KMS-11 (cell line): ENCODE results near the gene KDM2A.

ENCODE experiments used
- H2AFZ ChIP-seq: fragments of 200-600 bp; sonication (generic); 2 replicates; pipeline ENCODE4 v1.6.1; 2016; ENCODE audit warnings: antibody characterized with exemption, mixed run types, low read depth
- H3K27ac ChIP-seq: fragments of 200-600 bp; sonication (generic); 2 replicates; pipeline ENCODE4 v1.6.1; 2016; ENCODE audit warnings: mild to moderate bottlenecking, mixed run types
- H3K27me3 ChIP-seq: fragments of 200-600 bp; sonication (generic); 2 replicates; pipeline ENCODE4 v1.6.1; 2017; ENCODE audit warnings: mild to moderate bottlenecking, low read depth, mixed run types, moderate library complexity; ENCODE audit not compliant: insufficient read depth
- H3K36me3 ChIP-seq: fragments of 200-600 bp; sonication (generic); 2 replicates; pipeline ENCODE4 v1.6.1; 2017; ENCODE audit warnings: mild to moderate bottlenecking, mixed run types; ENCODE audit not compliant: insufficient read depth
- H3K4me1 ChIP-seq: fragments of 200-600 bp; sonication (generic); 2 replicates; pipeline ENCODE4 v1.6.1; 2016; ENCODE audit warnings: mild to moderate bottlenecking, low read depth, mixed run types; ENCODE audit not compliant: poor library complexity, severe bottlenecking
- H3K4me2 ChIP-seq: fragments of 200-600 bp; sonication (generic); 2 replicates; pipeline ENCODE4 v1.7.0; 2016; ENCODE audit warnings: mild to moderate bottlenecking, mixed run types
- H3K4me3 ChIP-seq: fragments of 200-600 bp; sonication (generic); IDR thresholded peaks from 2 replicates; pipeline ENCODE4 v1.6.1; 2017; ENCODE audit warnings: low read depth, low read length, mixed read lengths; ENCODE audit not compliant: insufficient read depth
- H3K79me2 ChIP-seq: fragments of 200-600 bp; sonication (generic); 2 replicates; pipeline ENCODE4 v1.6.1; 2016; ENCODE audit warnings: low read depth, mixed run types; ENCODE audit not compliant: insufficient read depth
- H3K9ac ChIP-seq: fragments of 200-600 bp; sonication (generic); 2 replicates; pipeline ENCODE4 v1.6.1; 2016; ENCODE audit warnings: mild to moderate bottlenecking, mixed run types
- H4K20me1 ChIP-seq: fragments of 200-600 bp; sonication (generic); 2 replicates; pipeline ENCODE4 v1.6.1; 2016; ENCODE audit warnings: mild to moderate bottlenecking, mixed run types; ENCODE audit not compliant: insufficient read depth
- TF ChIP-seq, protein P1 (sequence below): fragments of 200-600 bp; sonication (generic); conservative IDR thresholded peaks from 2 replicates; pipeline ENCODE4 v1.6.1; 2017; ENCODE audit warnings: low read depth, mild to moderate bottlenecking, antibody characterized with exemption, low read length, moderate library complexity, mixed read lengths

The KDM2A gene

DNA sequence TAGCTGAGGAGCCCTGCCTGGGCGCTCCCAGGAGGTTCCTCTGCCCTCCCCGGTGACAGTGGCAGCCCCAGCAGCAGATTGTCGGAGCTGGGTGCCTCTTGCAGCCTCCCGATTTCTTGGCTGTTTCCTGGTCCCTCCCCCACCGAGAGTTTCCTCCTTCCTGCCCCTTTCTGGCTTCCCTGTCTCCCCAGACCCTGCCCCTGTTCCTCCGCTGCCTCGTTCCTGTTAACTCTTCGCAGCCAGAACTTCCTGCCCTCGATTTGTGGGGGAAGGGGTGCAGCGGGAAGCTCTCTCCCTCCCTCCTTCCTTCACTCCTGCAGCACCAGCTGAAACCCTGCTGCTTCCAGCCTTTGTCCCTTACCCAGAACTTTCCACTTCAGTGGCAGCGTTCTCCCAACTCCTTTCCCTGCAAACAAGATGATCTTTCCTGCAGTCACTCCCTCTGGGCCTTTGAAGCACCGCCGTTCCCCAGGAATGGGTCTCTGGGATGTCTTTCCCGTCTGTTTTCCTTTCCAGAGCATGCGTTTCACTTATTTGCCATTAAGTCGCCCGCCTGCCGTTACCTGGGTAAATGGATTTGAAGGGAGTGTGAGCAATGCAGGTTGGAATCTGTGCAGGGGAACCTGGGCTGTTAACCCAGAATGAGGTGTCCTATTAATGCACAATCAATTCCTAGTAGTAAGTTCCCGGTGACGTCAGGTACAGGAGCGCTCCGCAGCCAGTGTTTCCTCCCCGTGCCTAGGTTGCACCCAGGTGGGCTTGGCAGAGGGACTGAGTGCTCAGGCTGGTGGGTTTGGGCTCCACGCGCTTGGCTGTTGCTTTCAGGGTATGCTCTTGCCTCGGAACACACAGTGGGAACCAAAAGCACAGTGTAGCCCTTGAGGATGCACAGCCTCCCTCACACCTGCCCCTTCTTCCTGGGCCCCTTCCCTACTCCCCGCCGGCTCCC lies 151.5 kb downstream of the KDM2A start:
- Histone ChIP-seq H3K27ac (no peak overlapping the region), H3K27me3 (no peaks in the 10 kb centered on the region), H3K9ac (no peak overlapping the region), H3K36me3 (0 out of 2 replicates have a peak, but pooled peaks cover 4% of the 10 kb centered on the region), H3K4me1 (peaks cover 19% of the 10 kb centered on the region), H3K4me2 (no peak overlapping the region), H4K20me1 (no peaks in the 10 kb centered on the region), H3K79me2 (peaks cover 88% of the 10 kb centered on the region), H3K4me3 (no peak overlapping the region), H2AFZ (no peak overlapping the region)
- TF ChIP-seq, protein P1, sequence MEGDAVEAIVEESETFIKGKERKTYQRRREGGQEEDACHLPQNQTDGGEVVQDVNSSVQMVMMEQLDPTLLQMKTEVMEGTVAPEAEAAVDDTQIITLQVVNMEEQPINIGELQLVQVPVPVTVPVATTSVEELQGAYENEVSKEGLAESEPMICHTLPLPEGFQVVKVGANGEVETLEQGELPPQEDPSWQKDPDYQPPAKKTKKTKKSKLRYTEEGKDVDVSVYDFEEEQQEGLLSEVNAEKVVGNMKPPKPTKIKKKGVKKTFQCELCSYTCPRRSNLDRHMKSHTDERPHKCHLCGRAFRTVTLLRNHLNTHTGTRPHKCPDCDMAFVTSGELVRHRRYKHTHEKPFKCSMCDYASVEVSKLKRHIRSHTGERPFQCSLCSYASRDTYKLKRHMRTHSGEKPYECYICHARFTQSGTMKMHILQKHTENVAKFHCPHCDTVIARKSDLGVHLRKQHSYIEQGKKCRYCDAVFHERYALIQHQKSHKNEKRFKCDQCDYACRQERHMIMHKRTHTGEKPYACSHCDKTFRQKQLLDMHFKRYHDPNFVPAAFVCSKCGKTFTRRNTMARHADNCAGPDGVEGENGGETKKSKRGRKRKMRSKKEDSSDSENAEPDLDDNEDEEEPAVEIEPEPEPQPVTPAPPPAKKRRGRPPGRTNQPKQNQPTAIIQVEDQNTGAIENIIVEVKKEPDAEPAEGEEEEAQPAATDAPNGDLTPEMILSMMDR = no peak

DNA sequence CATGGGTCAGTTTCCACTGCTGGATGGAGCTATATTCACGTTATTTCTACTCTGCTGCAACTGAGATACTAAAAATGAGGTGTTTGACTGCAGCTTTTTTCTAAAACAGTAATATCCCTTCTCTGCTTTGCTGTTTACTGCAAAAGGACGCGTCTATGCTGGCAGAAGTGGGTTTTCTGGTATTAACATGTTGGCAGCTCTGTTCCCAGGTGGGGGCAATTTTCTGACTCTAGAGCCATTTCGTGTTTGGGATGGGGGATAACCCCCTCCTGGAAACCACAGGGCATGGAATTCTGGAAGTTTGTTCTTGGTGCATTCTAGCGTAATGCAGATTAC lies 152.1 kb downstream of the KDM2A start:
- no peak overlapping the region for H3K4me2 ChIP-seq

DNA sequence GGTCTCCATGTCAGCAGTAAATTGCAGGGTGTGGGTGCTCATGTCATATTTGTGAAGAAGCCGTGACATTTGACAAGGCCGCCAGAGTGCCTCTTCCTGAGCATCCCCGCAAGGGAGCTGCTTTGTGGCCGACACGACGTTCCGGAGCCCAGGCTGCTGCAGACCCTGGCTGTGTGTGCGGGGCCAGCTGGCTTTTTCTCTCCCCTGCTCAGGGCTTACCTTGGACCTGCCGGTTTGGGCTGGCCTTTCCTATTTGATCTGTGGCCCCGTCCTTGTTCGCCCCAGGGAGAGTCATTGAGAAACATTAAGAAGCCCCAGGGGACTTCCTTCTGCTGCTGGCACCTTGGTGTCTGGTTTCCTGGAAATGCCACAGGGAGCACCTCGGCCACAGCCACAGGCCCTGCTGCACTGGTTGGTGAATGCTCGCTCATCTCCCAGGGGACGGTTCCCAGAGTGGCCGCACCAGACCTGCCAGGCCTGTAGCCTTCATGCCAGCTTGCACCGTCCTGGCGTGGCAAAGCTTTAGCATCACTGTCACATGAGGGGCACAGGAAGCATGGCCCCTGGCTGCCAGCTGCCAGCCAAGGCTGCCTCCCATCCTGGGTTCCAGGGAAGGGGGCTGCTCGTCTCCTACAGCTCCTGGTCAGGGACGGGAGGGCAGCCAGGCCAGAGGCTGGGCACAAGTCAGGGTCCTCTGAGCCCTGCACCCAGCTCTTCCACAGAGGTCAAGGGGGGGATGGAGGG lies 152.7 kb downstream of the KDM2A start:
- Histone ChIP-seq H3K4me2 (no peak overlapping the region), H2AFZ (no peak overlapping the region), H3K27ac (no peak overlapping the region), H3K9ac (no peak overlapping the region), H4K20me1 (no peaks in the 10 kb centered on the region), H3K4me1 (peaks cover 30% of the 10 kb centered on the region), H3K4me3 (no peak overlapping the region), H3K79me2 (peaks cover 96% of the 10 kb centered on the region), H3K27me3 (no peaks in the 10 kb centered on the region), H3K36me3 (0 out of 2 replicates have a peak, but pooled peaks cover 4% of the 10 kb centered on the region)
- TF ChIP-seq, protein P1 = no peak

More for the DNA sequence above, 152.1 kb downstream of the KDM2A start:
- no peak overlapping the region for H3K4me3 ChIP-seq
- H3K9ac ChIP-seq = no peak overlapping the region
- H3K27ac ChIP-seq = no peak overlapping the region
- H3K79me2 ChIP-seq = peaks cover 92% of the 10 kb centered on the region
- no peak overlapping the region for H2AFZ ChIP-seq
- 0 out of 2 replicates have a peak, but pooled peaks cover 4% of the 10 kb centered on the region for H3K36me3 ChIP-seq
- TF ChIP-seq, protein P1 = no peak
- no peaks in the 10 kb centered on the region for H4K20me1 ChIP-seq
- H3K4me1 ChIP-seq = peaks cover 25% of the 10 kb centered on the region
- H3K27me3 ChIP-seq = no peaks in the 10 kb centered on the region

DNA sequence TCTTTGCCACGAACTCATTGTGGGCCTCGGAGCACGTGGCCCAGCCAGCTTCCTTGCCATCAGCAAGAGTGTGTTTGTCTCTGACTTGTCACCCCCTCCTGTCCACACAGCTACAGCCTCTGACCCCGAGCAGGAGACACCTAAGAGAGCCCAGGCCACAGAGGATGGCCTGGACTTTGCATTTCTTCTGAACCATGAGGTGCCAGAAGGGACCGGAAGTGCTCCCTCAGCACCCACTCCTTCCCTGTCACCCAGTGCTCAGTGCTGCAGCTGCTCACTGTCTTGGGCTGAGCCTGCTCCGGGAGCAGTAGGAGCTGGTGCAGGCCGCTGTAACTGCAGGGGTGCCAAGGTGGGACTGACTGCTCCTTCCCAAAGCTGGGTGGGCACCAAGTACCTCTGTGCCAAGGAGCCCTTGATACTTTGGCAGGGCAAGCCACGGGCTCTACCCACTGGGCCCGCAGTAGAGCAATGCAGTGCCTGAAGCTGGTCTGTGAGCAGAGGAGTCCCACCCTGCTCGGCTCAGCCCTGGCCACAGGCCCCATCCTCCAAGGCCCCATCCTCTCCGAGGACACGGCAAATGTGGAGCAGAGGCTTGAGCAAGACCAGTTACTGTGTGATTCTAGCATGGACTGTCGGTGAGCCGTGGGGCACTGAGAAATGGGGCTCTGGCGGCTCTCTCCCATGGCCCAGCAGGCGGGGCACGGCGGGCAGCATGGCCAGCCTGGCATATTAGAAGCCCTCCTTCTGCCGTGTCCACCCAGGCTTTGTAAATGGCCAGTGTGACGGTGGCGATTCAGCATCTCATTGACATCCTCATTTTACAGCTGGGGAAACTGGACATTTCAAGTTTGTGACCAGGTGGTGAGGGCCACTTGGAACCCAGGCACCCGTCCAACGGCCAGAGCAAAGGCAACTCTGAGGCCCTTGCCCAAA lies 153.5 kb downstream of the KDM2A start:
- H3K27me3 ChIP-seq = no peaks in the 10 kb centered on the region
- no peak overlapping the region for H3K4me3 ChIP-seq
- H3K9ac ChIP-seq = no peak overlapping the region
- H3K4me2 ChIP-seq = no peak overlapping the region
- peaks cover 39% of the 10 kb centered on the region for H3K4me1 ChIP-seq
- H3K79me2 ChIP-seq = peaks cover 93% of the 10 kb centered on the region
- no peak overlapping the region for H2AFZ ChIP-seq
- no peak overlapping the region for H3K27ac ChIP-seq
- TF ChIP-seq, protein P1 = no peak
- no peaks in the 10 kb centered on the region for H4K20me1 ChIP-seq
- H3K36me3 ChIP-seq = 0 out of 2 replicates have a peak, but pooled peaks cover 4% of the 10 kb centered on the region
